Coronary artery (tissue), 2 donors: ENCODE results near the gene AUH.

Experiments
- DNase-seq: peaks from one replicate; pipeline ENCODE4 v3.0.0-alpha.2; 2017; ENCODE audit warnings: low spot score
- H3K27ac ChIP-seq, 2 donors: fragments of 200-600 bp; sonication (generic); one replicate each; pipeline ENCODE4 v1.5.1; 2016 to 2019
- H3K4me3 ChIP-seq: fragments of 200-600 bp; sonication (generic); 2 replicates; pipeline ENCODE4 v1.5.1; 2016; ENCODE audit warnings: mild to moderate bottlenecking, moderate library complexity
- CTCF ChIP-seq: fragments of 200-600 bp; sonication (generic); IDR thresholded peaks from one replicate; pipeline ENCODE4 v1.5.1; 2019; ENCODE audit warnings: antibody characterized with exemption

The AUH gene

GRCh38 chr9:91188719-91189590, 172.8 kb downstream of the AUH start:
- H3K27ac ChIP-seq = no peak overlapping the region
- DNase-seq = peak; percentile 54
- H3K4me3 ChIP-seq = no peak overlapping the region
- no peak for TF ChIP-seq CTCF

GRCh38 chr9:91187965-91188344, 173.8 kb downstream of the AUH start:
- Histone ChIP-seq H3K4me3 (no peak overlapping the region), H3K27ac (no peak overlapping the region)
- no peak for TF ChIP-seq CTCF
- DNase-seq = peak; percentile 63

- peak; percentile 58 for DNase-seq
- H3K27ac ChIP-seq = no peak overlapping the region
- H3K4me3 ChIP-seq = no peak overlapping the region
- no peak for TF ChIP-seq CTCF
Observed at GRCh38 chr9:91187311-91187964, 174.3 kb downstream of the AUH start.

- TF ChIP-seq CTCF = no peak
- peak; percentile 65 for DNase-seq
- Histone ChIP-seq H3K4me3 (no peak overlapping the region), H3K27ac (no peak overlapping the region)
Observed at GRCh38 chr9:91186632-91187108, 175.0 kb downstream of the AUH start.

- H3K27ac ChIP-seq = no peak overlapping the region
- no peak overlapping the region for H3K4me3 ChIP-seq
- DNase-seq = peak; percentile 41
- no peak for TF ChIP-seq CTCF
Observed at GRCh38 chr9:91185193-91185886, 176.4 kb downstream of the AUH start.

GRCh38 chr9:91182429-91183225, 179.1 kb downstream of the AUH start:
- Histone ChIP-seq H3K27ac (no peak overlapping the region), H3K4me3 (no peak overlapping the region)
- TF ChIP-seq CTCF = no peak
- peak; percentile 8 for DNase-seq
